Thyroid gland (tissue), 4 donors: Measurements from ENCODE around the gene TBCC. TPM values are rescaled to one million over a fixed set of nuclear protein-coding genes. Genes with fewer than 3 reads are reported as not detected.

Experiments used
- DNase-seq, 2 donors: peaks; one replicate each; pipeline ENCODE4 v3.0.0-alpha.2; 2019
- H3K27ac ChIP-seq, 3 donors: fragments of 200-600 bp; sonication (generic); 1 replicate in 2 of 3; 2 replicates in 1 of 3; pipeline ENCODE4 v1.5.1; 2016 to 2019; ENCODE audit warnings: mild to moderate bottlenecking in 1 of 3, moderate library complexity in 1 of 3
- H3K27me3 ChIP-seq: fragments of 200-600 bp; sonication (generic); one replicate; pipeline ENCODE4 v1.5.1; 2019
- H3K36me3 ChIP-seq, 2 donors: fragments of 200-600 bp; sonication (generic); one replicate each; pipeline ENCODE4 v1.5.1; 2016 to 2019
- H3K4me1 ChIP-seq, 2 donors: fragments of 200-600 bp; sonication (generic); one replicate each; pipeline ENCODE4 v1.5.1; 2017 to 2019
- H3K4me3 ChIP-seq, 3 donors: fragments of 200-600 bp; sonication (generic); replicated peaks in 1 of 3; 1 replicate in 2 of 3; 2 replicates in 1 of 3; pipeline ENCODE4 v1.5.1; 2016; ENCODE audit warnings: mild to moderate bottlenecking in 1 of 3
- H3K9me3 ChIP-seq: fragments of 200-600 bp; sonication (generic); one replicate; pipeline ENCODE4 v1.5.1; 2017
- CTCF ChIP-seq, 6 experiments: fragments of 200-600 bp in 3 of 6; fragments of 450-650 bp in 3 of 6; sonication (generic) in 3 of 6; IDR thresholded peaks; one replicate each; pipeline ENCODE4 v1.5.1; 2016 to 2019; ENCODE audit warnings: antibody characterized with exemption in 6 of 6, mild to moderate bottlenecking in 2 of 6, inconsistent platforms in 1 of 6, moderate library complexity in 1 of 6
- POLR2A ChIP-seq, 2 donors: fragments of 450-650 bp; IDR thresholded peaks; one replicate each; pipeline ENCODE4 v1.6.1; 2017; ENCODE audit warnings: antibody characterized with exemption in 2 of 2, mild to moderate bottlenecking in 2 of 2, moderate library complexity in 1 of 2
- WGBS, 2 donors: methylation state at CpG; one replicate each; pipeline ENCODE4 v1.1.5; 2017; 5-methylcytosine and 5-hydroxymethylcytosine counted together
- intact Hi-C: fragments of 100-400 bp; cut with DNase I; formaldehyde crosslinking; loops from one replicate; pipeline ENCODE4 v1.15.1; 2023
- total RNA-seq, 4 donors: library from RNA; depleted of rRNA; stranded (reverse); fragments of >200 nt; gene quantifications; one replicate each; pipeline ENCODE4 v1.2.3, GENCODE V29; 2016

TBCC gene
- total RNA-seq, 4 donors from 2014 or later = 37.2 to 48.9 (median 48.4) TPM

GRCh38 chr6:42720739-42721138 lies 25.2 kb downstream of the TBCC start:
- 81 to 85% methylated on average over 8 of the region's 8 CpGs for WGBS, 2 donors
- Histone ChIP-seq H3K27ac (no peak overlapping the region), H3K9me3 (no peaks in the 10 kb centered on the region), H3K36me3 (no peaks in the 10 kb centered on the region), H3K4me1 (peaks cover under 1% of the 10 kb centered on the region in 2 donors), H3K4me3 (no peak overlapping the region), H3K27me3 (no peaks in the 10 kb centered on the region)
- DNase-seq = no peak
- TF ChIP-seq POLR2A (IDR thresholded peaks at IDR 0.05) (no peak), CTCF (IDR thresholded peaks at IDR 0.05) (no peak)
- intact Hi-C loops = loop anchor here (10.0 kb wide), 1 partner anchor 154 kb away; the partner anchor contains the start of gene RPL7L1

GRCh38 chr6:42715871-42716270 lies 30.0 kb downstream of the TBCC start:
- Histone ChIP-seq H3K9me3 (no peaks in the 10 kb centered on the region), H3K27me3 (no peaks in the 10 kb centered on the region), H3K27ac (no peak overlapping the region), H3K4me3 (no peak overlapping the region), H3K4me1 (no peaks in the 10 kb centered on the region), H3K36me3 (no peaks in the 10 kb centered on the region)
- TF ChIP-seq POLR2A (IDR thresholded peaks at IDR 0.05) (no peak), CTCF (IDR thresholded peaks at IDR 0.05) (no peak)
- intact Hi-C loops = no loop called here
- DNase-seq = no peak
- 85 to 97% methylated on average over 4 of the region's 4 CpGs for WGBS, 2 donors

GRCh38 chr6:42714098-42714761 lies 31.7 kb downstream of the TBCC start:
- no peak for DNase-seq
- H3K36me3 ChIP-seq = no peaks in the 10 kb centered on the region
- H3K27ac ChIP-seq = no peak overlapping the region
- H3K4me3 ChIP-seq = no peak overlapping the region
- no peaks in the 10 kb centered on the region for H3K4me1 ChIP-seq
- intact Hi-C loops = no loop called here
- TF ChIP-seq POLR2A (IDR thresholded peaks at IDR 0.05) = no peak
- no peak for TF ChIP-seq CTCF (IDR thresholded peaks at IDR 0.05)
- no peaks in the 10 kb centered on the region for H3K27me3 ChIP-seq
- H3K9me3 ChIP-seq = no peaks in the 10 kb centered on the region
- WGBS, 2 donors = 87 to 88% methylated on average over 4 of the region's 4 CpGs

- no peak overlapping the region for H3K4me3 ChIP-seq
- intact Hi-C loops = no loop called here
- no peaks in the 10 kb centered on the region for H3K27me3 ChIP-seq
- H3K36me3 ChIP-seq = no peaks in the 10 kb centered on the region
- H3K9me3 ChIP-seq = no peaks in the 10 kb centered on the region
- no peak overlapping the region for H3K27ac ChIP-seq
- 96 to 97% methylated on average over 5 of the region's 5 CpGs for WGBS, 2 donors
- no peaks in the 10 kb centered on the region for H3K4me1 ChIP-seq
- DNase-seq = no peak
- TF ChIP-seq CTCF (IDR thresholded peaks at IDR 0.05) = no peak
Measured at GRCh38 chr6:42711930-42712329, 34.0 kb downstream of the TBCC start.

- DNase-seq = no peak
- no peaks in the 10 kb centered on the region for H3K9me3 ChIP-seq
- no peaks in the 10 kb centered on the region for H3K27me3 ChIP-seq
- H3K4me1 ChIP-seq = no peaks in the 10 kb centered on the region
- no peaks in the 10 kb centered on the region for H3K36me3 ChIP-seq
- no peak overlapping the region for H3K27ac ChIP-seq
- intact Hi-C loops = no loop called here
- TF ChIP-seq POLR2A (IDR thresholded peaks at IDR 0.05) = no peak
- TF ChIP-seq CTCF (IDR thresholded peaks at IDR 0.05) = no peak
- no peak overlapping the region for H3K4me3 ChIP-seq
- 48 to 56% methylated on average over 9 of the region's 9 CpGs for WGBS, 2 donors
Measured at GRCh38 chr6:42710316-42710715, 35.6 kb downstream of the TBCC start.
